ENCODE results near the gene COL23A1.

The COL23A1 gene

DNA sequence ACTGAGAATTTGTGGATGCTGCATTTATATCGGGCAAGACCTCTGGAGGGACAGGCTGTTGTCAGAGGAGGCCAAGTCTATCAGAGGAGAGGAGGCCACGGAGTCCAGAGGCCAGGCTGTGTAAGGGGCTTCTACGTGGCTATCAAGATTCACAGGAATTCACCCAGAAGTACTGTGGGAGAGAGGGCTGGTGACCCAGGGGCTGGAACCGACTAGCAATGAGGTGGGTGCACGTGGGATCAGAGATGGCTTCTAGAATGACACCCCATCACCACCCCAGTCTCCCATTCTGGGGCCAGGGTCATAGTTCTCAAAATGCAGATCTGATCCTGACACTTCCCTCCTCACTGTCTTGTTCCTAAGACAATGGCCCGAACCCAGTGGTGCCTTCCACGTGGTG is 296.4 kb downstream of the COL23A1 start:
- no peaks in the 10 kb centered on the region for H4K20me1 ChIP-seq (ENCODE audit: insufficient read depth, low read length)
- no peaks in the 10 kb centered on the region for H3K36me3 ChIP-seq (replicated peaks; ENCODE audit: low read depth, low read length)
- TF ChIP-seq EZH2phosphoT487 (IDR thresholded peaks at IDR 0.05; ENCODE audit: low read depth), result no peak
- TF ChIP-seq, protein P1, sequence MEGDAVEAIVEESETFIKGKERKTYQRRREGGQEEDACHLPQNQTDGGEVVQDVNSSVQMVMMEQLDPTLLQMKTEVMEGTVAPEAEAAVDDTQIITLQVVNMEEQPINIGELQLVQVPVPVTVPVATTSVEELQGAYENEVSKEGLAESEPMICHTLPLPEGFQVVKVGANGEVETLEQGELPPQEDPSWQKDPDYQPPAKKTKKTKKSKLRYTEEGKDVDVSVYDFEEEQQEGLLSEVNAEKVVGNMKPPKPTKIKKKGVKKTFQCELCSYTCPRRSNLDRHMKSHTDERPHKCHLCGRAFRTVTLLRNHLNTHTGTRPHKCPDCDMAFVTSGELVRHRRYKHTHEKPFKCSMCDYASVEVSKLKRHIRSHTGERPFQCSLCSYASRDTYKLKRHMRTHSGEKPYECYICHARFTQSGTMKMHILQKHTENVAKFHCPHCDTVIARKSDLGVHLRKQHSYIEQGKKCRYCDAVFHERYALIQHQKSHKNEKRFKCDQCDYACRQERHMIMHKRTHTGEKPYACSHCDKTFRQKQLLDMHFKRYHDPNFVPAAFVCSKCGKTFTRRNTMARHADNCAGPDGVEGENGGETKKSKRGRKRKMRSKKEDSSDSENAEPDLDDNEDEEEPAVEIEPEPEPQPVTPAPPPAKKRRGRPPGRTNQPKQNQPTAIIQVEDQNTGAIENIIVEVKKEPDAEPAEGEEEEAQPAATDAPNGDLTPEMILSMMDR (IDR thresholded peaks at IDR 0.05; ENCODE audit: low read depth, low read length), result no peak
- no peak overlapping the region for H3K4me2 ChIP-seq (ENCODE audit: low read length)
- H3K27ac ChIP-seq (ENCODE audit: low read length), result no peak overlapping the region
- H3K9me3 ChIP-seq (ENCODE audit: insufficient read depth, low read length), result no peaks in the 10 kb centered on the region
- no peaks in the 10 kb centered on the region for H3K4me1 ChIP-seq (ENCODE audit: low read length)
- H3K27me3 ChIP-seq (ENCODE audit: low read depth, low read length), result peaks cover 8% of the 10 kb centered on the region; the same call in 1 of the 2 replicates
- H3K79me2 ChIP-seq (ENCODE audit: low read length), result no peaks in the 10 kb centered on the region
- no peak overlapping the region for H3K9ac ChIP-seq (ENCODE audit: low read length)
- no peak overlapping the region for H2AFZ ChIP-seq (ENCODE audit: low read depth, low read length)
- H3K4me3 ChIP-seq (ENCODE audit: low read length), result no peak overlapping the region

DNA sequence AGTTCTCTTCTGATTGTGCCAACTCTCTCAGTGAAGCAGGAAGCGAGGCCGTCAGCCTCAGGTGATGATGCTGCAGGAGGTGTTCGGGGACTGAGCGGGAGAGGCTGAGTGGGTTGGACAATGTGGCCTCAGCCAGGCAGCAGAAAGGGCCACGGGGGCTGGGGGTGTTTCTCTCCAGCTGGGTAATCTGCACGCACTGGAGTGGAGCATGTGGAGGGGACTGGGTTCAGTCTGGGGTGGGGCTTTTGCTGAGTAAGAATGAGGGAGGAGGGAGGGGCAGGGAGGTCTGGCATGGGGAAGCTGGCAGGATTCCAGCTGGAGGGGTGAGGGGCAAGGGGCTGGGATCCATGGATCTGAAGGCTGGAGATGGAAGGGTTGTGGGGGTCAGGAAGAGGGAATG is 296.8 kb downstream of the COL23A1 start:
- Histone ChIP-seq H3K27me3 (ENCODE audit: low read depth, low read length) (peaks cover 8% of the 10 kb centered on the region; the same call in 1 of the 2 replicates), H3K27ac (ENCODE audit: low read length) (no peak overlapping the region), H2AFZ (ENCODE audit: low read depth, low read length) (no peak overlapping the region), H3K9ac (ENCODE audit: low read length) (no peak overlapping the region), H4K20me1 (ENCODE audit: insufficient read depth, low read length) (no peaks in the 10 kb centered on the region), H3K79me2 (ENCODE audit: low read length) (no peaks in the 10 kb centered on the region), H3K4me1 (ENCODE audit: low read length) (no peaks in the 10 kb centered on the region), H3K4me2 (ENCODE audit: low read length) (no peak overlapping the region), H3K9me3 (ENCODE audit: insufficient read depth, low read length) (no peaks in the 10 kb centered on the region), H3K36me3 (replicated peaks; ENCODE audit: low read depth, low read length) (no peaks in the 10 kb centered on the region), H3K4me3 (ENCODE audit: low read length) (no peak overlapping the region)
- TF ChIP-seq, protein P1 (IDR thresholded peaks at IDR 0.05; ENCODE audit: low read depth, low read length), result no peak
- no peak for TF ChIP-seq EZH2phosphoT487 (IDR thresholded peaks at IDR 0.05; ENCODE audit: low read depth)

DNA sequence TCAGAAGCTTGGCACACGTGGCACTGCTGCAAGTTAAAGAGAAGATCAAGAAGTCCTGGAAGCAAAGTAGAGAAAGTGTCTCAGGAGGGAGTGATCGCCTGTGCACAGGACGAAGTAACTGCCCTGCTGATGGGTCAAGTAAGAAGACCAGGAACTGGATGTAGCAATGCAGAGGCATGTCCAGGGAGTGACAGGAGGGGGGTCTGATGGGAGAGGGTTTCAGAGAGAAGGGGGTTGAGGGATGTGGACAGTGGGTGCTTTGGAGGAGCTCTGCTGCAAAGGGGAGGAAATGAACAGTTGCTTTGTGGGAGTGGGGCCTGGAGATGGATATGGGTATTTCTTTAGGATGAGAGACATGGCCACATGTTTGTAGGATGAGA is 297.4 kb downstream of the COL23A1 start:
- Histone ChIP-seq H3K9me3 (ENCODE audit: insufficient read depth, low read length) (no peaks in the 10 kb centered on the region), H2AFZ (ENCODE audit: low read depth, low read length) (no peak overlapping the region), H3K4me1 (ENCODE audit: low read length) (no peaks in the 10 kb centered on the region), H3K4me2 (ENCODE audit: low read length) (no peak overlapping the region), H3K27me3 (ENCODE audit: low read depth, low read length) (peaks cover 8% of the 10 kb centered on the region; the same call in 1 of the 2 replicates), H3K36me3 (replicated peaks; ENCODE audit: low read depth, low read length) (no peaks in the 10 kb centered on the region), H3K4me3 (ENCODE audit: low read length) (no peak overlapping the region), H3K27ac (ENCODE audit: low read length) (no peak overlapping the region), H3K9ac (ENCODE audit: low read length) (no peak overlapping the region), H4K20me1 (ENCODE audit: insufficient read depth, low read length) (no peaks in the 10 kb centered on the region), H3K79me2 (ENCODE audit: low read length) (no peaks in the 10 kb centered on the region)
- no peak for TF ChIP-seq EZH2phosphoT487 (IDR thresholded peaks at IDR 0.05; ENCODE audit: low read depth)
- TF ChIP-seq, protein P1 (IDR thresholded peaks at IDR 0.05; ENCODE audit: low read depth, low read length), result no peak

DNA sequence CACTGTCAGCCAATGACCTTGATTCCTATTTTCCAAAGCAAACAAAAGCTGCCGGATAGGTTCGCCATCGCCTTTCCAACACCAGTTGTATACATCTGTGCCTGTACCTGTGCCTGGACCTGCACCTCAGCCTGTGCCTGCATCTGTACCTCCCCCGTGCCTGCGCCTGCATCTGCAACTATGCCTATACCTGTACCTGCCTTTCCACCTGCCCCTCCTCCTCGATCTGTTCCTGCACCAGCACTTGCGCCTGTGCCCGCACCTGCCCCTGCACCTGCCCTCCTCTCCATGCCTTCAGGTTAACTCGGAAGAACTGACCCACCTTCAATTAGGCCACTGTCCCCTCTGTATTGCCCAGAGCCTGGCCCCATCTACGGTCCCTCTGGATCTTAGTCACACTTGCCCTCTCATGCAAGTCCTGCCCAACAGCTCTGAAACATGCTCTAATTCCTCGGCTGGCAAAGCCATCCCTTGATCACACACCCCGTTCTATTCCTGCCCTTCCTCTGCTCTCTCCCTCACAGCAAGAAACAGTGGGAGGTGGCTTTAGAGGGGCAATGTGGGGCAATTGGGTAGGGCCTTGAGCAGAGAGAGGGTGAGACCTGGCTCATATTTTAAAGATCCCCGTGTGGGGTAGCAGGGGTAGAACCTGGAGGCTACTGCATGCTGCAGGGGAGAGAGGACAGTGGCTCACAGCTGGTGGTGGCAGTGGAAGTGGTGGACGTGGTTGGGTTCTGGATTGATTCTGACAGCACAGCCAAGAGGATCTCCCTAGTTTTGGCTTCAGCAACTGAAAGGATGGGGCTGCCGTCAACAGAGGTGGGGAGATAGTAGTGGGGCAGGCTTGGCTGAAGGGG is 298.0 kb downstream of the COL23A1 start:
- Histone ChIP-seq H3K79me2 (ENCODE audit: low read length) (no peaks in the 10 kb centered on the region), H3K9ac (ENCODE audit: low read length) (no peak overlapping the region), H3K36me3 (replicated peaks; ENCODE audit: low read depth, low read length) (no peaks in the 10 kb centered on the region), H3K4me2 (ENCODE audit: low read length) (no peak overlapping the region), H4K20me1 (ENCODE audit: insufficient read depth, low read length) (no peaks in the 10 kb centered on the region), H3K9me3 (ENCODE audit: insufficient read depth, low read length) (no peaks in the 10 kb centered on the region), H3K27me3 (ENCODE audit: low read depth, low read length) (peaks cover 8% of the 10 kb centered on the region; the same call in 1 of the 2 replicates), H3K4me3 (ENCODE audit: low read length) (no peak overlapping the region), H2AFZ (ENCODE audit: low read depth, low read length) (no peak overlapping the region), H3K4me1 (ENCODE audit: low read length) (no peaks in the 10 kb centered on the region), H3K27ac (ENCODE audit: low read length) (no peak overlapping the region)
- TF ChIP-seq, protein P1 (IDR thresholded peaks at IDR 0.05; ENCODE audit: low read depth, low read length), result no peak
- no peak for TF ChIP-seq EZH2phosphoT487 (IDR thresholded peaks at IDR 0.05; ENCODE audit: low read depth)

Measured in OCI-LY3 (cell line).